Tibial nerve (tissue), 4 donors: ENCODE results near the gene NCS1.

Experiments
- EP300 ChIP-seq, 2 donors: sonication (generic); formaldehyde crosslinking; IDR thresholded peaks; one replicate each; pipeline ENCODE4 v1.6.1; 2017; ENCODE audit warnings: antibody characterized with exemption in 2 of 2, mild to moderate bottlenecking in 1 of 2
- POLR2A ChIP-seq, 2 donors: fragments of 450-650 bp; IDR thresholded peaks; one replicate each; pipeline ENCODE4 v1.6.1; 2017; ENCODE audit warnings: antibody characterized with exemption in 2 of 2, mild to moderate bottlenecking in 2 of 2, moderate library complexity in 2 of 2
- TF ChIP-seq, protein P1 (sequence below), 5 experiments: fragments of 200-600 bp in 3 of 5; fragments of 450-650 bp in 2 of 5; sonication (generic) in 3 of 5; IDR thresholded peaks; one replicate each; pipeline ENCODE4 v1.5.1; 2016 to 2019; ENCODE audit warnings: antibody characterized with exemption in 5 of 5, mild to moderate bottlenecking in 3 of 5, moderate library complexity in 2 of 5

DNA sequence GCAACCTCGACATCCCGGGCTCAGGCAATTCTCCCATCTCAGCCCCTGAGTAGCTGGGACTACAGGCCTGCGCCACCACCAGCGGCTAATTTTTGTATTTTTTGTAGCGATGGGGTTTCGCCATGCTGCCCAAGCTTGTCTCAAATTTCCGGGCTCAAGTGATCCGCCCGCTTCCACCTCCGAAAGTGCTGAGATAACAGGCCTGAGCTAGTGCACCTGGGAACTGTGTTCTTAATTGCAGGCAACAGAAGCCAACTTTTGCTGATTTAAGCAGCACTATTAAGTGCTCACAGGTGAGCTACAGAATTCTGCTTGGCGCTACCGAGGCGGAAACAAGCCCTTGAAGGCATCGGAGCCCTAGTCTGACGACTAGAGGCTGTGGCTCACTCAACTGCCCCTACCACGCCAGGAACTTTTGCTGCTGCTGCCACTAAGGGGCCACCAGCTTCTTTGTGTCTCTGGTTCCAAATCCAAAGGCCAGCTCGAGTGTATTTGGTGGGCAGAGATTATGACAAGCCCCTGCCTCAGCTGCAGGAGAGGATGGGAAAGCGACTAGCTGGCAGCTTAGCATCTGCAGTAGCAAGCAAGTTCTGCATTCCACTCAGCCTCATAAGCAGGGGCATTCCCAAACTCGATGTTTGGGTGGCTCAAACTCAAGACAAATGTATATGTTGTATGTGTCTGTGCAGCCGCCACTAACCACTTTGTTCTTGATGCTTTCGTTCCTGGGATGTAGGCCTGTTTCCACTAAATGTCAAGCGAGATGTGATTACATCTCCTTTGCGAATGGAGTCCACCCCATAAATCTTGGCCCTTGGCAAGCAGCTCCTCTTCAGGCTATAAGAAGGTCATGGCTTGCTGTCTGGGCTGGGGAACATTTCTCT lies 82.8 kb downstream of the NCS1 start:
- TF ChIP-seq, protein P1, sequence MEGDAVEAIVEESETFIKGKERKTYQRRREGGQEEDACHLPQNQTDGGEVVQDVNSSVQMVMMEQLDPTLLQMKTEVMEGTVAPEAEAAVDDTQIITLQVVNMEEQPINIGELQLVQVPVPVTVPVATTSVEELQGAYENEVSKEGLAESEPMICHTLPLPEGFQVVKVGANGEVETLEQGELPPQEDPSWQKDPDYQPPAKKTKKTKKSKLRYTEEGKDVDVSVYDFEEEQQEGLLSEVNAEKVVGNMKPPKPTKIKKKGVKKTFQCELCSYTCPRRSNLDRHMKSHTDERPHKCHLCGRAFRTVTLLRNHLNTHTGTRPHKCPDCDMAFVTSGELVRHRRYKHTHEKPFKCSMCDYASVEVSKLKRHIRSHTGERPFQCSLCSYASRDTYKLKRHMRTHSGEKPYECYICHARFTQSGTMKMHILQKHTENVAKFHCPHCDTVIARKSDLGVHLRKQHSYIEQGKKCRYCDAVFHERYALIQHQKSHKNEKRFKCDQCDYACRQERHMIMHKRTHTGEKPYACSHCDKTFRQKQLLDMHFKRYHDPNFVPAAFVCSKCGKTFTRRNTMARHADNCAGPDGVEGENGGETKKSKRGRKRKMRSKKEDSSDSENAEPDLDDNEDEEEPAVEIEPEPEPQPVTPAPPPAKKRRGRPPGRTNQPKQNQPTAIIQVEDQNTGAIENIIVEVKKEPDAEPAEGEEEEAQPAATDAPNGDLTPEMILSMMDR (IDR thresholded peaks at IDR 0.05): no peak
- TF ChIP-seq POLR2A (IDR thresholded peaks at IDR 0.05): no peak
- no peak for TF ChIP-seq EP300 (IDR thresholded peaks at IDR 0.05)
